ENCODE data around the gene SH3BGR.

Gene SH3BGR

GRCh38 chr21:39452207-39452969, 618 bp downstream of the SH3BGR start:
- TF ChIP-seq CTCF (IDR thresholded peaks at IDR 0.05; ENCODE audit: poor library complexity, severe bottlenecking): no peak
- Histone ChIP-seq H3K27ac (ENCODE audit: poor library complexity, severe bottlenecking) (no peak overlapping the region), H3K9me3 (ENCODE audit: severe bottlenecking) (no peaks in the 10 kb centered on the region), H3K36me3 (ENCODE audit: low read depth) (no peaks in the 10 kb centered on the region), H3K27me3 (ENCODE audit: insufficient read depth, poor library complexity, severe bottlenecking) (no peaks in the 10 kb centered on the region), H3K4me1 (ENCODE audit: insufficient read depth, poor library complexity, severe bottlenecking) (no peaks in the 10 kb centered on the region), H3K4me3 (ENCODE audit: severe bottlenecking) (no peak overlapping the region)
- DNase-seq (ENCODE audit: low spot score) (no peak), ATAC-seq (ENCODE audit: low read depth) (no peak)

DNA sequence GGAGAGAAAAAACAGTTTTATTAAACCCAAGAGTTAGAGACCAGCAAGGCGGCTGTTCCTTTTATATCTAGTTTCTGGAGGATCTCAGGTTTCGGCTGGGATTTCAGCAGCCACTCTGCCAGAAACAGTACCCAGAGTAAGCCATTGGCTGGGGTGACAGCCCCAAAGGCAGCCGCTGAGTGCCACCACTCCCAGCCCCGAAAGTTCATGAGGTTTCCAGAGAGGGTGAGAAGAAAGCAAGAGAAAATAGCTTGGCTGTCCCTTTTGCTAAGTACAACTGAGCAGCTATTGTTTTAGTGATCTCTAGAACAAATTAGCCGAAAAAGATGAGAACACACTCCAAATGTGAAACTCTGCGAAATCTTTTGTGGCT, 1.2 kb downstream of the SH3BGR start:
- H3K4me1 ChIP-seq (ENCODE audit: insufficient read depth, poor library complexity, severe bottlenecking): no peaks in the 10 kb centered on the region
- H3K27ac ChIP-seq (ENCODE audit: poor library complexity, severe bottlenecking): no peak overlapping the region
- no peak overlapping the region for H3K4me3 ChIP-seq (ENCODE audit: severe bottlenecking)
- no peak for ATAC-seq (ENCODE audit: low read depth)
- H3K9me3 ChIP-seq (ENCODE audit: severe bottlenecking): no peaks in the 10 kb centered on the region
- TF ChIP-seq CTCF (IDR thresholded peaks at IDR 0.05; ENCODE audit: poor library complexity, severe bottlenecking): no peak
- no peak for DNase-seq (ENCODE audit: low spot score)
- no peaks in the 10 kb centered on the region for H3K27me3 ChIP-seq (ENCODE audit: insufficient read depth, poor library complexity, severe bottlenecking)
- no peaks in the 10 kb centered on the region for H3K36me3 ChIP-seq (ENCODE audit: low read depth)

DNA sequence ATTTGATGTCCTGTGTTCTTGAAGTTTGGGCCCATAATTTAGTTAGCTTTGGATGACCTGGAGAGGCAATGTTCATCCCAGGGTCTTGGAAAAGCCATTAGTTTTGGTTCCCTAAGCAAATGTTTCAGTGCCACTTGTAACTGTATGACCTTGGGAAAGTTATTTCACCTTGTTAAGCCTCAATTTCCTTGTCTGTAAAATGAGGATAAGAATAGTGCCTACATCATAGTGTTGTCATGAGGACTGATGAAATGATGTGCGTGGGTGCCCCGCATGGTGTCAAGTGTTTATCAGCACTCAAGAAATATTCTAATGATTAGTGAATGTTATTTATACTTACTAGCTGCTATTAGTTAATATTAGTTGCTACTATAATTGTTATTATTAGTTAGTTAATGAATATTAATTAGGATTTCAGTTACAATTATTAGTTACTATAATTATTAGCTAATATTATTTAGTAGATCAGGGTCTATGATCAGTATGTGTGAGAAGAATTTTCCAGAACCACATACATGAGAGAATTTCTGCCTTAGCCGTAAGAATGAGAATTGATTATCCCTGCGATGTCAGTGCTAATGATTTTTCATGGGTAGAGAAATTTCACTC, 1.9 kb downstream of the SH3BGR start:
- no peak for TF ChIP-seq CTCF (IDR thresholded peaks at IDR 0.05; ENCODE audit: poor library complexity, severe bottlenecking)
- no peaks in the 10 kb centered on the region for H3K27me3 ChIP-seq (ENCODE audit: insufficient read depth, poor library complexity, severe bottlenecking)
- no peak for DNase-seq (ENCODE audit: low spot score)
- no peaks in the 10 kb centered on the region for H3K9me3 ChIP-seq (ENCODE audit: severe bottlenecking)
- no peaks in the 10 kb centered on the region for H3K4me1 ChIP-seq (ENCODE audit: insufficient read depth, poor library complexity, severe bottlenecking)
- H3K27ac ChIP-seq (ENCODE audit: poor library complexity, severe bottlenecking): no peak overlapping the region
- H3K36me3 ChIP-seq (ENCODE audit: low read depth): no peaks in the 10 kb centered on the region
- no peak for ATAC-seq (ENCODE audit: low read depth)
- no peak overlapping the region for H3K4me3 ChIP-seq (ENCODE audit: severe bottlenecking)

GRCh38 chr21:39454949-39455668, 3.3 kb downstream of the SH3BGR start:
- Histone ChIP-seq H3K4me3 (ENCODE audit: severe bottlenecking) (no peak overlapping the region), H3K27me3 (ENCODE audit: insufficient read depth, poor library complexity, severe bottlenecking) (no peaks in the 10 kb centered on the region), H3K27ac (ENCODE audit: poor library complexity, severe bottlenecking) (no peak overlapping the region), H3K36me3 (ENCODE audit: low read depth) (no peaks in the 10 kb centered on the region), H3K4me1 (ENCODE audit: insufficient read depth, poor library complexity, severe bottlenecking) (no peaks in the 10 kb centered on the region), H3K9me3 (ENCODE audit: severe bottlenecking) (no peaks in the 10 kb centered on the region)
- peak; percentile 17; the same call in 1 of the 3 replicates for ATAC-seq (ENCODE audit: low read depth)
- no peak for TF ChIP-seq CTCF (IDR thresholded peaks at IDR 0.05; ENCODE audit: poor library complexity, severe bottlenecking)
- no peak for DNase-seq (ENCODE audit: low spot score)
